Bronchus fibroblast of lung (primary cell): ENCODE data around the gene PPP2R5C. TPM values are rescaled to one million over a fixed set of nuclear protein-coding genes. Genes with fewer than 3 reads are reported as not detected.

Experiments
- total RNA-seq: library from RNA; depleted of rRNA; stranded (reverse); fragments of >200 nt; gene quantifications from 2 replicates; pipeline ENCODE4 v1.2.3, GENCODE V29; 2015

Gene PPP2R5C
- 67.3 and 85.6 TPM in 2 replicates for total RNA-seq

GRCh38 chr14:101761032-101761880, at the start of gene PPP2R5C:
Gene PPP2R5C, plus strand, starts transcription at chr14:101761709. Its CDS starts 185 bp downstream, at chr14:101761894.

GRCh38 chr14:101964297-101965180, 203.0 kb downstream of the PPP2R5C start, which contains the start of gene DYNC1H1:
Gene DYNC1H1, plus strand, starts transcription at chr14:101964573. Its CDS starts 119 bp downstream, at chr14:101964692.

Other genes with a start within 250 kb of the PPP2R5C start
- gene DIO3, start 200.2 kb upstream of the PPP2R5C start, total RNA-seq, result not detected in 2 replicates
- gene DYNC1H1, start 202.9 kb downstream of the PPP2R5C start, total RNA-seq, result 229 and 250 TPM in 2 replicates